ENCODE measurements around the gene NCAM1.

NCAM1 gene

GRCh38 chr11:112967082-112967481 is 5.9 kb downstream of the NCAM1 start:
- H3K4me3 ChIP-seq (ENCODE audit: low read depth, low read length): no peak overlapping the region
- no peak for TF ChIP-seq CTCF (IDR thresholded peaks at IDR 0.05; ENCODE audit: control insufficient read depth, extremely low read depth, insufficient read depth)
- DNase-seq (ENCODE audit: low read depth): no peak

DNA sequence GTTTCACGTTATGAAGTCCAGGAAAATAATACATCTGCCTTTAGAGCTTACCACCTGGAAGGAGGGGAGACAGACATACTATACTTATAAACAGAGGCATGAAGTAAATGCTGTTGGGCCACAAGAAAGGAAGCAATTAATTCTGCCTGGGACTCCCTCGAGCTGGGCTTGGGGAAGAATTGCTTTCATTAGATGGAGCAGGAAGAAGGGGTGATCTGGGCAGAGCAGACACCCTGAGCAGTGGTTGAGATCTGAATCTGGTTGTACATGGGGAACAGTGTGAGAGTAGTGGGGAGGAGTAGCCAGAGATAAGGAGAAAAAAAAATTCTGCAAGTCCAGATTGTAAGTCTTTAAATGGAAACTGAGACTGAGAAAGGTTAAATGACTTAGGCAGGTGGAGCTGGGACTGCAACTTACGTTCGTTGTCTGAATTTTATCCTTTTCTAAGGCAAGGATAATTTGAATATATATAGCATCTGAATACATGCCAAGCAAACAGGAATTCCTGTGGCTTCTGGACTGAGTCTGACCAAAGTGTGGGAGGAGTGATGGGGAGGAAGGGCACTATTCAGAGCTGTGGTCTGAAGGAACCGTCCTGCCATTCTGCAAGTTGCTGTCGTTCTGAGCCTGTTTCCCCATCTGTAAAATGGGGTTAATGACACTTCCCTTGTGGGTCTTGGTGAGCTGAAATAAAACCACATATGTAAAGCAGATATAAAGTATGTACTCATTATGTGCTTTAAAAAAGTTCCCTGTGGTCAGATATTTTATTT is 7.9 kb downstream of the NCAM1 start:
- TF ChIP-seq CTCF (IDR thresholded peaks at IDR 0.05; ENCODE audit: control insufficient read depth, extremely low read depth, insufficient read depth): no peak
- no peak for DNase-seq (ENCODE audit: low read depth)
- H3K4me3 ChIP-seq (ENCODE audit: low read depth, low read length): no peak overlapping the region

- TF ChIP-seq CTCF (IDR thresholded peaks at IDR 0.05; ENCODE audit: control insufficient read depth, extremely low read depth, insufficient read depth): no peak
- no peak for DNase-seq (ENCODE audit: low read depth)
- H3K4me3 ChIP-seq (ENCODE audit: low read depth, low read length): no peak overlapping the region
Measured at GRCh38 chr11:112971195-112971594, 10.0 kb downstream of the NCAM1 start.

- TF ChIP-seq CTCF (IDR thresholded peaks at IDR 0.05; ENCODE audit: control insufficient read depth, extremely low read depth, insufficient read depth): no peak
- no peak for DNase-seq (ENCODE audit: low read depth)
- no peak overlapping the region for H3K4me3 ChIP-seq (ENCODE audit: low read depth, low read length)
Measured at GRCh38 chr11:112971827-112972226, 10.6 kb downstream of the NCAM1 start.

DNA sequence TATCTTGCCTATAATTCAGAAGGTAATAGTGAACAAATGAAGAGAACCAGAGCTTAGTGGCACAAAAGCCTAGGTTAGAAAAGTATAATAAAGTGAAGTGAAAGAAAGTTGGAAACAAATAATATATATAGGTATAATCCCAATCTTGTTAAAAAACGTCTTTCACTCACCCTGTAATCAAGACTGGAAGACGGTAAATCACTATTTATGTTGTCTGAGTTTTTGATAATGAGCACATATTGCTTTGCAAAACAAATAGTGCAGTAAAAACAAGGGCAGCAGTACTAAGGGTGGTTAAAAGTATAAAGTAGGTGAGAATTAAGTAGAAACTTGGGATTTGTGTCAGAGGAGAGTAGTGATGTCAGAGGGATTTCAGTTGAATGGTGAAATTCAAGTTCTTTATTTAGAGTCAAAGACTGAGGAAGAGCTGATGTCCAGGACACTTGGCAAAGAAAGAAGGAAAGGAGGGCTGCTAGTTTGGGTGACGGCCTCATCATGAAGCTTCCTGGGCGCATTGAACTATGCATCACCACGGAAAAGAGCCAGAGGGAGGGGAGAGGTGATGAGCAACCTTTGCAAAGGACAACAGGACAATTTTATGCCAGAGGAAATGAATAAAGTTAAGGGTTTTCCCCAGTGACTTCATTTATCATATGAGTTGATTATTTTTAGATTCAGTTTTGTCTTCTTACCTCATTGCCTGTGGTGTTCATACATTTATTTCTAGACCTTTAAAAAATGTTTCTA is 11.4 kb downstream of the NCAM1 start:
- DNase-seq (ENCODE audit: low read depth): no peak
- no peak for TF ChIP-seq CTCF (IDR thresholded peaks at IDR 0.05; ENCODE audit: control insufficient read depth, extremely low read depth, insufficient read depth)
- H3K4me3 ChIP-seq (ENCODE audit: low read depth, low read length): no peak overlapping the region

- no peak for TF ChIP-seq CTCF (IDR thresholded peaks at IDR 0.05; ENCODE audit: control insufficient read depth, extremely low read depth, insufficient read depth)
- no peak overlapping the region for H3K4me3 ChIP-seq (ENCODE audit: low read depth, low read length)
- no peak for DNase-seq (ENCODE audit: low read depth)
Measured at GRCh38 chr11:112975051-112975450, 13.8 kb downstream of the NCAM1 start.
